Measurements from ENCODE around the gene NKG7.

The NKG7 gene

DNA sequence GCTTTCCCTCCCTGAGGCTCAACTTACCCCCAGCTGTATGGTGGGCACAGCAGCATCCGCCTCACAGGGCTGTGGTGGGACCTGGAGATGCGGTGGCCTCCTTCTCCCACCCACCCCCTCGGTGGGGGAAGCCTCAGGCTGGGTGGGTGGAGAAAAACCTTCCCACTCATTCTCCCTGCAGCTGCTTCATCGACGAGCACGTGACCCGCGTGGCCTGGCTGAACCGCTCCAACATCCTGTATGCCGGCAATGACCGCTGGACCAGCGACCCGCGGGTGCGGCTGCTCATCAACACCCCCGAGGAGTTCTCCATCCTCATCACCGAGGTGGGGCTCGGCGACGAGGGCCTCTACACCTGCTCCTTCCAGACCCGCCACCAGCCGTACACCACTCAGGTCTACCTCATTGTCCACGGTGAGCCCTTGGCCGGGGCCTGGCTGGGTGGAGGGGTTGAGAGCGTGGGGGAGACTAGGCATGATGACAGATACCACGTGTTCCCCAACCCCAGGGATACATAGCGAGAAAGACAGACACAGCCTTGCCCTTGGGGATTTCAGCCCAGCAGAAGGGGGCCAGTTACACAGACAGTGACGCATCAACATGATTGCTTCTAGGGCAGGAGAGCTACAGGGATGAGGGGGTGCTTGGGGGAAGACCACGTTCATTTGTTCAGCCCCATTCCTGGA, 48.8 kb downstream of the NKG7 start:
- in situ Hi-C loops (cut with MboI; ENCODE audit: low sequenced_read_pairs, unreplicated experiment), result no loop called here
- DNase-seq (ENCODE audit: low spot score), result no peak
- TF ChIP-seq, protein P1, sequence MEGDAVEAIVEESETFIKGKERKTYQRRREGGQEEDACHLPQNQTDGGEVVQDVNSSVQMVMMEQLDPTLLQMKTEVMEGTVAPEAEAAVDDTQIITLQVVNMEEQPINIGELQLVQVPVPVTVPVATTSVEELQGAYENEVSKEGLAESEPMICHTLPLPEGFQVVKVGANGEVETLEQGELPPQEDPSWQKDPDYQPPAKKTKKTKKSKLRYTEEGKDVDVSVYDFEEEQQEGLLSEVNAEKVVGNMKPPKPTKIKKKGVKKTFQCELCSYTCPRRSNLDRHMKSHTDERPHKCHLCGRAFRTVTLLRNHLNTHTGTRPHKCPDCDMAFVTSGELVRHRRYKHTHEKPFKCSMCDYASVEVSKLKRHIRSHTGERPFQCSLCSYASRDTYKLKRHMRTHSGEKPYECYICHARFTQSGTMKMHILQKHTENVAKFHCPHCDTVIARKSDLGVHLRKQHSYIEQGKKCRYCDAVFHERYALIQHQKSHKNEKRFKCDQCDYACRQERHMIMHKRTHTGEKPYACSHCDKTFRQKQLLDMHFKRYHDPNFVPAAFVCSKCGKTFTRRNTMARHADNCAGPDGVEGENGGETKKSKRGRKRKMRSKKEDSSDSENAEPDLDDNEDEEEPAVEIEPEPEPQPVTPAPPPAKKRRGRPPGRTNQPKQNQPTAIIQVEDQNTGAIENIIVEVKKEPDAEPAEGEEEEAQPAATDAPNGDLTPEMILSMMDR (IDR thresholded peaks at IDR 0.05; ENCODE audit: borderline replicate concordance, control extremely low read depth, extremely low read depth, insufficient read depth, missing control alignments), result no peak

DNA sequence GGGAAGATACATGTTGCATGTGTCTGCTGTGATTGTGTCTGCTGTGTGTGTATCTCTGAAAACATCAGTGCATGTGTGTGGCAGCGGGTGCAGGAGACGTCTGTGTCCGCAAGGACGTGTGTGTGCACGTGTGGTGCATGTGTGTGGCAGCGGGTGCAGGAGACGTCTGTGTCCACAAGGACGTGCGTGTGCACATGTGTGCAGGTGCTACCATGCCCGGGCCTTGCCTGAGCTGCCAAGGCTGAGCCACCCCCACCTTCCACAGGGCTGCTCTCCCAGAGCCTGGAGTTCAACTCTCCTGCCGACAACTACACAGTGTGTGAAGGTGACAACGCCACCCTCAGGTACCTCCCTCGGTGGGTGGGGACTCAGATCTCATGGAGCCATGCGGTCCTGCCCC, 50.7 kb downstream of the NKG7 start:
- no peak for DNase-seq (ENCODE audit: low spot score)
- TF ChIP-seq, protein P1 (IDR thresholded peaks at IDR 0.05; ENCODE audit: borderline replicate concordance, control extremely low read depth, extremely low read depth, insufficient read depth, missing control alignments), result no peak
- in situ Hi-C loops (cut with MboI; ENCODE audit: low sequenced_read_pairs, unreplicated experiment), result no loop called here

All from GM13976 (cell line).